H9 (cell line): Measurements from ENCODE around the gene RBFOX2. TPM values are rescaled to one million over a fixed set of nuclear protein-coding genes. Genes with fewer than 3 reads are reported as not detected.

Experiments used
- DNase-seq: peaks from one replicate; pipeline ENCODE4 v3.0.0-alpha.2; 2017
- H2AFZ ChIP-seq: one replicate; pipeline ENCODE4 v1.6.1; 2013; ENCODE audit warnings: mild to moderate bottlenecking, low read length, control low read depth, moderate library complexity
- H2AK5ac ChIP-seq: 2 replicates; pipeline ENCODE4 v1.6.1; 2013; ENCODE audit warnings: low read length, control low read depth, mixed read lengths; ENCODE audit not compliant: insufficient read length
- H2BK120ac ChIP-seq: one replicate; pipeline ENCODE4 v1.6.1; 2013; ENCODE audit warnings: low read depth, mild to moderate bottlenecking, low read length, control low read depth, inconsistent platforms; ENCODE audit not compliant: poor library complexity, severe bottlenecking
- H2BK12ac ChIP-seq: 2 replicates; pipeline ENCODE4 v1.6.1; 2013; ENCODE audit warnings: low read length, control low read depth, mixed read lengths, low read depth; ENCODE audit not compliant: insufficient read length
- H2BK15ac ChIP-seq: 2 replicates; pipeline ENCODE4 v1.6.1; 2013; ENCODE audit warnings: low read depth, low read length, control low read depth
- H2BK20ac ChIP-seq: one replicate; pipeline ENCODE4 v1.6.1; 2013; ENCODE audit warnings: low read depth, mild to moderate bottlenecking, low read length, control low read depth, inconsistent platforms; ENCODE audit not compliant: poor library complexity, severe bottlenecking
- H2BK5ac ChIP-seq: 2 replicates; pipeline ENCODE4 v1.6.1; 2013; ENCODE audit warnings: low read length, control low read depth, mixed read lengths; ENCODE audit not compliant: insufficient read length
- H3K14ac ChIP-seq: 2 replicates; pipeline ENCODE4 v1.6.1; 2013; ENCODE audit warnings: low read length, control low read depth; ENCODE audit not compliant: insufficient read depth
- H3K18ac ChIP-seq: 2 replicates; pipeline ENCODE4 v1.6.1; 2013; ENCODE audit warnings: low read depth, mild to moderate bottlenecking, mixed read lengths, low read length, control low read depth; ENCODE audit not compliant: insufficient read length
- H3K23ac ChIP-seq: 2 replicates; pipeline ENCODE4 v1.6.1; 2013; ENCODE audit warnings: low read length, control low read depth, mixed read lengths, low read depth; ENCODE audit not compliant: insufficient read length
- H3K23me2 ChIP-seq: 2 replicates; pipeline ENCODE4 v1.6.1; 2013; ENCODE audit warnings: low read depth, mild to moderate bottlenecking, mixed read lengths, low read length, control low read depth; ENCODE audit not compliant: insufficient read length, poor library complexity, severe bottlenecking
- H3K27ac ChIP-seq: 2 replicates; pipeline ENCODE4 v1.5.1; 2013; ENCODE audit warnings: low read length, control low read depth, mixed read lengths, low read depth; ENCODE audit not compliant: insufficient read length
- H3K27me3 ChIP-seq: 2 replicates; pipeline ENCODE4 v1.6.1; 2013; ENCODE audit warnings: low read length, control low read depth, inconsistent platforms; ENCODE audit not compliant: insufficient read depth
- H3K4ac ChIP-seq: 2 replicates; pipeline ENCODE4 v1.6.1; 2013; ENCODE audit warnings: low read depth, mild to moderate bottlenecking, control low read depth, inconsistent platforms, low read length, moderate library complexity
- H3K4me1 ChIP-seq: 2 replicates; pipeline ENCODE4 v1.6.1; 2013; ENCODE audit warnings: low read length, control low read depth, inconsistent platforms; ENCODE audit not compliant: insufficient read depth
- H3K4me2 ChIP-seq: 2 replicates; pipeline ENCODE4 v1.6.1; 2013; ENCODE audit warnings: low read length, control low read depth, mixed read lengths; ENCODE audit not compliant: insufficient read length, insufficient read depth
- H3K56ac ChIP-seq: 2 replicates; pipeline ENCODE4 v1.6.1; 2013; ENCODE audit warnings: low read depth, mild to moderate bottlenecking, mixed read lengths, low read length, control low read depth; ENCODE audit not compliant: insufficient read length
- H3K79me1 ChIP-seq: 2 replicates; pipeline ENCODE4 v1.6.1; 2013; ENCODE audit warnings: low read depth, mild to moderate bottlenecking, moderate library complexity, low read length, control low read depth, inconsistent platforms; ENCODE audit not compliant: insufficient read depth, poor library complexity, severe bottlenecking
- H3K79me2 ChIP-seq: 2 replicates; pipeline ENCODE4 v1.6.1; 2013; ENCODE audit warnings: low read length, control low read depth, inconsistent platforms; ENCODE audit not compliant: insufficient read depth
- H3K9ac ChIP-seq: 2 replicates; pipeline ENCODE4 v1.6.1; 2013; ENCODE audit warnings: low read length, control low read depth, mixed read lengths; ENCODE audit not compliant: insufficient read length; ENCODE audit errors: extremely low read depth
- H3K9me3 ChIP-seq: one replicate; pipeline ENCODE4 v1.6.1; 2013; ENCODE audit warnings: low read depth, low read length, inconsistent platforms; ENCODE audit not compliant: control insufficient read depth
- H3T11ph ChIP-seq: one replicate; pipeline ENCODE4 v1.6.1; 2013; ENCODE audit warnings: mild to moderate bottlenecking, low read length, control low read depth, inconsistent platforms
- H4K20me1 ChIP-seq: one replicate; pipeline ENCODE4 v1.6.1; 2013; ENCODE audit not compliant: control insufficient read depth, insufficient read length, insufficient read depth
- H4K5ac ChIP-seq: 2 replicates; pipeline ENCODE4 v1.6.1; 2013; ENCODE audit warnings: low read depth, mild to moderate bottlenecking, mixed read lengths, low read length, control low read depth; ENCODE audit not compliant: insufficient read length
- H4K8ac ChIP-seq: replicated peaks from 2 replicates; pipeline ENCODE4 v1.6.1; 2013; ENCODE audit warnings: low read length, control low read depth, mixed read lengths, low read depth; ENCODE audit not compliant: insufficient read length
- H4K91ac ChIP-seq: 2 replicates; pipeline ENCODE4 v1.6.1; 2013; ENCODE audit warnings: low read depth, mild to moderate bottlenecking, moderate library complexity, mixed read lengths, low read length, control low read depth; ENCODE audit not compliant: insufficient read length
- H3K27ac Mint-ChIP-seq, 3 experiments: 2 replicates in 2 of 3; 3 replicates in 1 of 3; pipeline ENCODE4 v1.8.0; 2020 to 2021; ENCODE audit warnings: mixed read lengths in 3 of 3, mild to moderate bottlenecking in 1 of 3, moderate library complexity in 1 of 3
- H3K27me3 Mint-ChIP-seq: 2 replicates; pipeline ENCODE4 v1.8.0; 2021; ENCODE audit warnings: low read depth, mild to moderate bottlenecking, moderate library complexity, mixed read lengths
- H3K36me3 Mint-ChIP-seq, 3 experiments: 2 replicates in 2 of 3; 3 replicates in 1 of 3; pipeline ENCODE4 v1.8.0; 2020 to 2021; ENCODE audit warnings: low read depth in 3 of 3, mixed read lengths in 3 of 3; ENCODE audit not compliant: insufficient read depth in 1 of 3
- H3K4me1 Mint-ChIP-seq, 2 experiments: 2 replicates each; pipeline ENCODE4 v1.8.0; 2020; ENCODE audit warnings: mixed read lengths in 2 of 2
- H3K4me3 Mint-ChIP-seq, 2 experiments: 2 replicates in 1 of 2; 3 replicates in 1 of 2; pipeline ENCODE4 v1.8.0; 2020 to 2021; ENCODE audit warnings: mild to moderate bottlenecking in 2 of 2, mixed read lengths in 2 of 2, moderate library complexity in 1 of 2
- H3K9me3 Mint-ChIP-seq, 2 experiments: 2 replicates in 1 of 2; 3 replicates in 1 of 2; pipeline ENCODE4 v1.8.0; 2020; ENCODE audit warnings: mild to moderate bottlenecking in 2 of 2, mixed read lengths in 2 of 2, moderate library complexity in 1 of 2
- CTCF ChIP-seq: fragments of 200-600 bp; sonication (generic); conservative IDR thresholded peaks from 3 replicates; pipeline ENCODE4 v1.8.0; 2021; ENCODE audit warnings: antibody characterized with exemption, mild to moderate bottlenecking
- total RNA-seq: library from RNA; stranded (reverse); gene quantifications from 2 replicates; pipeline ENCODE4 v1.2.1, GENCODE V29; 2021

RBFOX2 gene
- total RNA-seq, 1 experiment from 2014 or later, result 84.7 TPM

- Mint-ChIP-seq H3K27me3 (no peaks in the 10 kb centered on the region), H3K36me3 (0 out of 7 replicates have a peak, but pooled peaks cover 0 to 4% (median 0%) of the 10 kb centered on the region in 3 experiments), H3K27ac (no peak overlapping the region), H3K9me3 (no peaks in the 10 kb centered on the region), H3K4me3 (no peak overlapping the region), H3K4me1 (peaks cover 6 to 11% of the 10 kb centered on the region in 2 experiments; a peak in 2 of 4 replicates)
- Histone ChIP-seq H3K27me3 (no peaks in the 10 kb centered on the region), H3K9ac (no peak overlapping the region), H4K20me1 (peaks cover 3% of the 10 kb centered on the region), H2BK20ac (no peak overlapping the region), H2BK120ac (no peak overlapping the region), H3K18ac (no peak overlapping the region), H4K5ac (no peak overlapping the region), H4K91ac (no peak overlapping the region), H3K79me1 (no peaks in the 10 kb centered on the region), H2BK15ac (no peak overlapping the region), H3K4me2 (no peak overlapping the region), H3K4me1 (no peaks in the 10 kb centered on the region), H2BK12ac (no peak overlapping the region), H2AFZ (no peak overlapping the region), H3K56ac (no peak overlapping the region), H3K23ac (no peak overlapping the region), H4K8ac (no peak overlapping the region), H3K79me2 (peaks cover 2% of the 10 kb centered on the region; the same call in 1 of the 2 replicates), H3K9me3 (no peaks in the 10 kb centered on the region), H3K4ac (no peak overlapping the region), H2BK5ac (no peak overlapping the region), H3K27ac (no peak overlapping the region), H3K23me2 (no peaks in the 10 kb centered on the region), H3K14ac (no peak overlapping the region), H2AK5ac (no peak overlapping the region), H3T11ph (no peak overlapping the region)
- DNase-seq, result no peak
- TF ChIP-seq CTCF, result no peak
These were observed 76.0 kb downstream of the RBFOX2 start for GRCh38 chr22:35952576-35952975.
